MM.1S (cell line): ENCODE results near the gene TCOF1.

Source experiments
- DNase-seq: peaks from one replicate; pipeline ENCODE4 v3.0.0-alpha.2; 2015
- H2AFZ ChIP-seq: fragments of 300-600 bp; sonication (generic); 2 replicates; pipeline ENCODE4 v1.6.0; 2016; ENCODE audit warnings: antibody characterized with exemption, low read length
- H3F3A ChIP-seq: fragments of 300-600 bp; sonication (generic); 2 replicates; pipeline ENCODE4 v1.6.1; 2016; ENCODE audit warnings: mild to moderate bottlenecking, antibody characterized with exemption, low read length, moderate library complexity, mixed read lengths; ENCODE audit not compliant: insufficient read depth
- H3K27ac ChIP-seq: fragments of 300-600 bp; sonication (generic); 2 replicates; pipeline ENCODE4 v1.5.1; 2016; ENCODE audit warnings: mild to moderate bottlenecking, low read length
- H3K27me3 ChIP-seq: fragments of 300-600 bp; sonication (generic); replicated peaks from 2 replicates; pipeline ENCODE4 v1.6.0; 2016; ENCODE audit warnings: low read length; ENCODE audit not compliant: insufficient read depth
- H3K36me3 ChIP-seq: fragments of 300-600 bp; sonication (generic); replicated peaks from 2 replicates; pipeline ENCODE4 v1.6.1; 2016; ENCODE audit warnings: mild to moderate bottlenecking, low read length, mixed read lengths; ENCODE audit not compliant: insufficient read depth
- H3K4me1 ChIP-seq: fragments of 300-600 bp; sonication (generic); 2 replicates; pipeline ENCODE4 v1.6.1; 2016; ENCODE audit warnings: low read length, mixed read lengths
- H3K4me2 ChIP-seq: fragments of 300-600 bp; sonication (generic); 2 replicates; pipeline ENCODE4 v1.6.0; 2016; ENCODE audit warnings: low read depth, low read length
- H3K4me3 ChIP-seq: fragments of 300-600 bp; sonication (generic); 2 replicates; pipeline ENCODE4 v1.5.1; 2016; ENCODE audit warnings: low read length, mixed read lengths
- H3K79me2 ChIP-seq: fragments of 300-600 bp; sonication (generic); 2 replicates; pipeline ENCODE4 v1.6.1; 2016; ENCODE audit warnings: mixed run types, low read length, mixed read lengths
- H3K9ac ChIP-seq: fragments of 300-600 bp; sonication (generic); 2 replicates; pipeline ENCODE4 v1.6.1; 2016; ENCODE audit warnings: low read length, mixed read lengths
- H3K9me2 ChIP-seq: fragments of 300-600 bp; sonication (generic); replicated peaks from 2 replicates; pipeline ENCODE4 v1.6.1; 2016; ENCODE audit warnings: mild to moderate bottlenecking, low read length, mixed read lengths; ENCODE audit not compliant: insufficient read depth
- H3K9me3 ChIP-seq: fragments of 300-600 bp; sonication (generic); replicated peaks from 2 replicates; pipeline ENCODE4 v1.6.1; 2016; ENCODE audit warnings: mild to moderate bottlenecking, low read length, mixed read lengths; ENCODE audit not compliant: insufficient read depth
- H4K20me1 ChIP-seq: fragments of 300-600 bp; sonication (generic); 2 replicates; pipeline ENCODE4 v1.6.1; 2016; ENCODE audit warnings: mild to moderate bottlenecking, low read length, moderate library complexity, mixed read lengths; ENCODE audit not compliant: insufficient read depth
- EZH2 ChIP-seq: fragments of 300-600 bp; sonication (generic); optimal IDR thresholded peaks from 2 replicates; pipeline ENCODE3; 2017; ENCODE audit warnings: low read depth, mild to moderate bottlenecking, antibody characterized with exemption, low read length, mixed read lengths
- EZH2phosphoT487 ChIP-seq: fragments of 300-600 bp; sonication (generic); IDR thresholded peaks from 2 replicates; pipeline ENCODE4 v1.6.1; 2018; ENCODE audit warnings: antibody characterized with exemption, low read length
- TF ChIP-seq, protein P1 (sequence below): fragments of 300-600 bp; sonication (generic); IDR thresholded peaks from 2 replicates; pipeline ENCODE4 v1.5.1; 2016; ENCODE audit warnings: antibody characterized with exemption, low read length, mixed read lengths

Gene TCOF1

DNA sequence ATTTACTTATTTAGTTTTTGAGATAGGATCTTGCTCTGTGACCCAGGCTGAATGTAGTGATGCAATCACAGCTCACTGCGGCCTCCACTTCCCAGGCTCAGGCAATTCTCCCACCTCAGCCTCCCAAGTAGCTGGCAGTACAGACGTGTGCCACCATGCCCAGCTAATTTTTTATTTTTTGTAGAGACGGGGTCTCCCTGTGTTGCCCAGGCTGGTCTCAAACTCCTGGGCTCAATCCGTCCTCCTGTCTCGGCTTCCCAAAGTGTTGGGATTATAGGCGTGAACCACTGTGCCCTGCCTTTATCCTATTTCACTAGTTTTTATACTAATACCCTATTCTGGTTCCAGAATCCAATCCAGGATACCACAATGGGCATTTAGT, 85.2 kb downstream of the TCOF1 start:
- no peak overlapping the region for H3K4me2 ChIP-seq
- H3K36me3 ChIP-seq: peaks cover 26% of the 10 kb centered on the region
- H3K9ac ChIP-seq: no peak overlapping the region
- peaks cover 6% of the 10 kb centered on the region; the same call in 1 of the 2 replicates for H3K4me1 ChIP-seq
- TF ChIP-seq, protein P1, sequence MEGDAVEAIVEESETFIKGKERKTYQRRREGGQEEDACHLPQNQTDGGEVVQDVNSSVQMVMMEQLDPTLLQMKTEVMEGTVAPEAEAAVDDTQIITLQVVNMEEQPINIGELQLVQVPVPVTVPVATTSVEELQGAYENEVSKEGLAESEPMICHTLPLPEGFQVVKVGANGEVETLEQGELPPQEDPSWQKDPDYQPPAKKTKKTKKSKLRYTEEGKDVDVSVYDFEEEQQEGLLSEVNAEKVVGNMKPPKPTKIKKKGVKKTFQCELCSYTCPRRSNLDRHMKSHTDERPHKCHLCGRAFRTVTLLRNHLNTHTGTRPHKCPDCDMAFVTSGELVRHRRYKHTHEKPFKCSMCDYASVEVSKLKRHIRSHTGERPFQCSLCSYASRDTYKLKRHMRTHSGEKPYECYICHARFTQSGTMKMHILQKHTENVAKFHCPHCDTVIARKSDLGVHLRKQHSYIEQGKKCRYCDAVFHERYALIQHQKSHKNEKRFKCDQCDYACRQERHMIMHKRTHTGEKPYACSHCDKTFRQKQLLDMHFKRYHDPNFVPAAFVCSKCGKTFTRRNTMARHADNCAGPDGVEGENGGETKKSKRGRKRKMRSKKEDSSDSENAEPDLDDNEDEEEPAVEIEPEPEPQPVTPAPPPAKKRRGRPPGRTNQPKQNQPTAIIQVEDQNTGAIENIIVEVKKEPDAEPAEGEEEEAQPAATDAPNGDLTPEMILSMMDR: no peak
- TF ChIP-seq EZH2 (no peak), EZH2phosphoT487 (no peak)
- H3K79me2 ChIP-seq: peaks cover 29% of the 10 kb centered on the region
- H3K27ac ChIP-seq: no peak overlapping the region
- H3K27me3 ChIP-seq: no peaks in the 10 kb centered on the region
- H4K20me1 ChIP-seq: peaks cover 33% of the 10 kb centered on the region
- no peak overlapping the region for H2AFZ ChIP-seq
- H3K9me2 ChIP-seq: no peaks in the 10 kb centered on the region
- DNase-seq: no peak
- H3K9me3 ChIP-seq: no peaks in the 10 kb centered on the region
- H3F3A ChIP-seq: peaks cover 54% of the 10 kb centered on the region
- no peak overlapping the region for H3K4me3 ChIP-seq

DNA sequence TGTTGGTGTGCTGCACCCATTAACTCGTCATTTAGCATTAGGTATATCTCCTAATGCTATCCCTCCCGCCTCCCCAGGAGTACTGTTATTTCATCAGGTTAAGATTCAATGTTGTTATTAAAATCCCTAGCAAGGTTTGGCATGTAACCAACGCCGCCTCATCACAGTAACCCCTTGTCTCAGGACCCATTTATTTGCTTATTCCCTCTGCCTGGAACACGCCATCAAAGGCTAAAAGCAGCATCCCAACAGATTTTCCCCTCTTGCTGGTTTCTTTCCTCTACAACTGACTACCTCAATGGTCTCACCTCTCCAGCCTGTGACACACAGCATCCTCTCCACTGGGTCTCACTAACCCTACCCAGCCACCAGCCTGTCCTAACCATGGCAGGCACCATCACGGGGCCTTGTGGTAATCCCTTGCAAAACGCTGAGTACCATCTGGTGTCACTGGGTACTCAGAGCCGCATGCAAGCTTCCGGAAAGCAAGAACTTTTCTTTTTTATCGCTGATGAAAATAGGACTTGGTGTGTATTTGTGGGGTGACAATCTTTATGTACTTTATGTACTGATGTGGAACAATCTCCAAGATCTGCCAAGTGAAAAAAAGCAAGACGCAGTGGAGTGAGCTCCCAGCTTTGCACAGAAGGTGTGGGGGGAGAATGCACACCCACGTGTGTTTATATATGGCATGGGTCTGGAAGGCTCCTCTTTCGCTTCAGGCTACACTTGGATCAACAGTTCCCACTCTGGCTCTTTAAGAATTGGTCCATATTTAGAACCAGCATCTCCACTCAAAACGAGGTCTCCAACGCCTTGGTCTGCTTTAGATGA, 86.0 kb downstream of the TCOF1 start:
- no peak overlapping the region for H2AFZ ChIP-seq
- peaks cover 13% of the 10 kb centered on the region; the same call in 1 of the 2 replicates for H3K4me1 ChIP-seq
- no peaks in the 10 kb centered on the region for H3K27me3 ChIP-seq
- H3K27ac ChIP-seq: no peak overlapping the region
- peaks cover 48% of the 10 kb centered on the region for H3F3A ChIP-seq
- TF ChIP-seq EZH2phosphoT487 (no peak), EZH2 (no peak)
- TF ChIP-seq, protein P1: no peak
- no peak for DNase-seq
- H3K36me3 ChIP-seq: peaks cover 26% of the 10 kb centered on the region
- no peak overlapping the region for H3K4me3 ChIP-seq
- peaks cover 40% of the 10 kb centered on the region for H4K20me1 ChIP-seq
- H3K9ac ChIP-seq: no peak overlapping the region
- H3K9me3 ChIP-seq: no peaks in the 10 kb centered on the region
- H3K4me2 ChIP-seq: no peak overlapping the region
- H3K79me2 ChIP-seq: peaks cover 37% of the 10 kb centered on the region
- no peaks in the 10 kb centered on the region for H3K9me2 ChIP-seq

DNA sequence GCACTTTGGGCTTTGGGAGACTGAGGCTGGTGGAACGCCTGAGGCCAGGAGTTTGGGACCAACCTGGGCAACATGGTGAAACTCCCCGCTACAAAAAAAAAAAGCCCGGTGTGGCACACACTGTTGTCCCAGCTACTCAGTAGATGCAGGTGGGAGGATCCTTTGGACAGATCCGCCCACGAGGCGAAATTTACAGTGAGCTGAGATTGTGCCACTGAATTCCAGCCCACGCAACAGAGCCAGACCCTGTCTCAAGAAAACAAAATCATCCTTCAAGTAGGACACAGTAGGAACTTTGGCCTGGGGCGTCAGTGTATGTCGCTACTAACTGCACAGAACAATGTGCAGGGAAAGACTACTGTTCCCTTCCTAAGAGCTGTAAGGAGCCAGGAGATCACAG, 87.3 kb downstream of the TCOF1 start:
- Histone ChIP-seq H3K4me3 (no peak overlapping the region), H3K4me1 (peaks cover 13% of the 10 kb centered on the region; the same call in 1 of the 2 replicates), H3K36me3 (peaks cover 26% of the 10 kb centered on the region), H2AFZ (no peak overlapping the region), H3K9me3 (no peaks in the 10 kb centered on the region), H3K9me2 (no peaks in the 10 kb centered on the region), H3K79me2 (peaks cover 48% of the 10 kb centered on the region), H3F3A (peaks cover 48% of the 10 kb centered on the region), H3K4me2 (no peak overlapping the region), H4K20me1 (peaks cover 41% of the 10 kb centered on the region), H3K9ac (no peak overlapping the region), H3K27me3 (no peaks in the 10 kb centered on the region), H3K27ac (no peak overlapping the region)
- no peak for DNase-seq
- TF ChIP-seq EZH2phosphoT487 (no peak), EZH2 (no peak)
- TF ChIP-seq, protein P1: no peak
